HG02852 (cell line): ENCODE results near the gene PDIA5.

ENCODE experiments used
- ATAC-seq: cut with Tn5 transposase; IDR thresholded peaks from one replicate; pipeline ENCODE4 v1.9.1; 2021; ENCODE audit warnings: mild to moderate bottlenecking, moderate library complexity; ENCODE audit not compliant: unreplicated experiment

PDIA5 gene

DNA sequence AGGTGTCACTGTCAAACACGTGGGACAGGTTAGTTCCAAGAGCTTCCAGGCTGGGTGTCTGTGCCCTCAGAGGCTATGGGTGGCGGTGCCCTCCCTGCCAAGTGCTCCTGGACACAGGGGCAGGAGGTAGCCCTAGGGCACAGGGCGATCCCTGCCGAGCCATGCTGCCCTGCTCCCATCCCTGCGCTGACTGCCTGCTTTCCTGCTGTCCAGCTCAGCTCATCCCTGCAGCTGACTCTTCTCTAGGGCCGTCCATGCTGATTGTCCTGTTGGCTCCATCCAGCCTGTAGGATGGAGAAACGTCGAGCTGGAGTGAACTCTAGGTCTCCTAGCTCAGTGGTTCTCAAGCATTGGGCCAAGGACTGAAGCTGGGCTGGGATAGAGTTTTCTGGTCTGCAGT lies 3.7 kb downstream of the PDIA5 start:
- no peak for ATAC-seq

DNA sequence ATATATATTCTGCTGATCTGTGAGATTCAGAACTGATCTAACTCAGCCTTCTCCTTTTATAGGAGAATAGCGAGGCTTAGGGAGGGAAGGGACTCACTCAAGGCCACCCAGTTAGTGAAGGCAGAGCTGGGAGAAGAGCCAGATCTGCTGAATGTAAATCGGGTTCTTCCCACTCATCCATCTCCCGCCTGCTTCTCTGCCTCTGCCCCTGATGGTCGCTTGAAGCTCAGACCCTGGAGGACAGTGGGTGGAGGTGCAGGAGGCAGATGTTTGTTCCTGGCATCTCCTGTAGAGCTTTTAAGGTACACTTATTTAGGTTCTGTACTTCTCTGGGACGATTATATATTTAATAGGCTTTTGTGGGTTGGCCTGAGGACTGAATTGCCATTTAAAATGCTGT lies 4.3 kb downstream of the PDIA5 start:
- ATAC-seq: no peak

DNA sequence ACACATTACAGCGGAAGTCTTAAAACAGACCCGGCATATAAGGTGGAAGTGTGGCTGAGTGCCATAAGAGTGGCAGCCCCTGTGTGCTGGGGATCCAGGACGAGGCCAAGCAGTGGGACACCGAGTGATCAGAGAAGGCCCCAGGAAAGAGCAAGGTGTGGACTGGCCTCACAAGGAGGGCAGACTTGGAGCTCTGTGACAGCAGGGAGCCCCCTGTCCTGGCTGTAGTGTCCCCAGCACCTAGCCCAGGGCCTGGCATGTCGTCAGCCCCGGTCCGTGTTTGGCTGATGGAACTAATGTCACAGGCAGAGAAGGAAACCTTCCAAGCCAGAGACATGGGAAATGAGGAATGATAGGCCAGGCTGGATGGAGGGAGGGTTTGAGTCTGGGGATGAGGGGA lies 4.8 kb downstream of the PDIA5 start:
- ATAC-seq: no peak

DNA sequence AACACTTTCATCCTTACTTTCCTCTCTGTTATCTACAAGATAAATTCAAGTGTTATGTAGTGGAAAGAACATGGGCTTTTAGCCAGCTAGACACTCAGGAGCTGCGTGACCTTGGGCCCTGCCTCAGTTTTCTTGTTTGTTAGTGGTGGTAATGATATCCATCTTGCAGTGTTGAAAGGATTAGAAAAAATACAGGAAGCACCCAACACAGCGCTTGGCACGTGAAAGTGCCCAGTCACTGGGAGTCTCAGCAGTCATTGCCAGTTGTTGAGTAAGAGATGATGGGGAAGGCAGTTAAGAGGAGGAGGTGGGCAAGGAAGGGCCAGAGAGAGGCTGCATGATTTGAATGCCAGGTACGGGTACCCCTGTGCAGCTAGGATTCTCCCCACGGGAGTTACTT lies 5.3 kb downstream of the PDIA5 start:
- no peak for ATAC-seq

DNA sequence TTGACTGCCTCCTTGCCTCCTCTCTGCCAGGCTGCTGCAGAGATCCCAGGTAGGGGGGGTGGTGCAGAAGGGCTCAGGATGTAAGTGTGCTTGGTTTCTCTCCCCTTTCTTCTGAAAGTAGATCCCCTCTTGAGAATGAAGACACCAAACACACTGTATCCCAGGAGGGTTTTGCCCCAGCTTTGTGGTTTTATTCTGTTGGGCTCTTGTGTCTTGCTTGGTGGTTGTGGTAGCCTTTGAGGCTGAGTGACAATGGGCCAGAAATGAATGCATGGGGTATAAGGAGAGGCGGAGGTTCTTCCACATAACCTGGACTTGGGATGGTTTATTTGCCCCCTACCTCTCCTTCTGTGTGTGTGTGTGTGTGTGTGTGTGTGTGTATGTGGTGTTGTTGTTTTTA lies 5.7 kb downstream of the PDIA5 start:
- ATAC-seq: no peak

DNA sequence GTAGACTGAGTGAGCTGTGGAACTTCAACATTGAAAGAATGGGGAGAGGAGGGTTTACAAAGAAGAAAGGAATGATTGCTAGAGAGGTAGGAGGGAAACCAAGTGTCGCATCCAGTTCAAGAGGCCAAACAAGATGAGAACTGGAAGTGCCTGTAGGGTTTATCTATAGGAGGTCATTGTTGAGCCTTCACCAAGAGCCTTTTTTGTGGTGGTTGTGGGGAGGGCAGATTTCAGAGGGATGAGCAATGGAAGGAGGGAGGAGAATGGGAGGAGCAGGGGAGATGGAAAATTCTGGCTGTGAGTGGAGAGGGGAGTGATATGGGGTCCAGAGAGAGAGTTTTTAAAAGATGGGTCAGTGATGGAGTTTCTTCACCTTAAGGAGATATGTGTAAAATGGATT lies 8.5 kb downstream of the PDIA5 start:
- ATAC-seq: no peak

DNA sequence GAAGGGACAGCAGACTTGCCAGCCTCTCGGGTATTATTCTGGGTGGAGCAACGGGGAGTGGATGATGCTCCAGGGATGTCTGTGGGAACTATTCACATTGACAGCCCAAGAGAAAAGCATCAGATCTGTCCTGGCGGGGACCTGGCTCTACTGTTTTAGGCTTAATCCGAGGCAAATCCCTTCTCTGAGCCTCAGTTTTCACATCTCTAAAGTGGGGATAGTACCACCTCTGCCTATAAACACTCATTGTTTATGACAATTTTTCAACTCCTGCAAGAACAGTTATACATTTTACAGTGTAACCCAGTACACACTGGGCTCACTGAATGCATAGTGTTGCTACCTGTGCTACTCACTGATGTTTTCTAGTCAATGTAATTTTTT lies 9.3 kb downstream of the PDIA5 start:
- no peak for ATAC-seq

DNA sequence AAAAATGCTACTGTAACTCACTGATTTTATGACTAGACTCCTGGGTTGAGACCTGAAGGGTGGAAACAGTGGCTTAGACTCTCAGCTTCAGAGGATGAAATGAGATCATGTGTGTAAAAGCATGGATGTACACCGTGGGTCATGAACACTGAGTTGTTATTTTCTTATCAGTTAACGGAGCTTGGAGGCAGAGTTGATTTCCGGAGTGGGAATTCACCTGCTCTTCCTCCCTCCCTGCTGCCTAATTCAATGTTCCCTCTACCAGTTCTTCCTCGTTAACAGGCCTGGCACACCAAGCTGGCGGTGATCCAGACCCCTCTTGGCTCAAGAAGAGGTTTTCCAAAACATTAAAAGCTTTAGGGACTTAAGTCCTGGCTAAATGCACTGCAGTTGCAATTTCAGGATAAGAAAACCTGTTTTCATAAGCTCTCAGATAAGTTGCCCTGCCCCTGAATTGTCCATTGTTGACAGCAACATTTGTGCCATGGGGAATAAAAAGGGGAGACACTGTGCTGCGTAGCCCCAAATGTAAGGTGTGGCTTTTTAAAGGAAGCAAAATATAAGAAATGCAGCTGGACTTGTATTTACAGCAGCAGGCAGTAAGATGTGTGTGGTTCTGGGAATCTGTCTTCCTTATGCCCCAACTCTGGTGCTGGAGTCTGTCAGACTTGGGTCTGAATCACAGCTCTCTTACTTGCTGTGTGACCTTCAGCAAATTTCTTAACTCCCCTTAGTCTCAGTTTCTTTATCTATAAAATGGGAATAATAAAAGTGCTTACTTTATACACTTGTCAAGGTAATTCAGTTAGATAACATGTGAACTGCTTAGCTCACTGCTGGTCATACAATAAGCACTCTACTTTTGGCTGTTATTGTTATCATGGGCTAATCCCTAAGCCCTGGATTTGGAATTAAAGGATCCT lies 9.9 kb downstream of the PDIA5 start:
- no peak for ATAC-seq

DNA sequence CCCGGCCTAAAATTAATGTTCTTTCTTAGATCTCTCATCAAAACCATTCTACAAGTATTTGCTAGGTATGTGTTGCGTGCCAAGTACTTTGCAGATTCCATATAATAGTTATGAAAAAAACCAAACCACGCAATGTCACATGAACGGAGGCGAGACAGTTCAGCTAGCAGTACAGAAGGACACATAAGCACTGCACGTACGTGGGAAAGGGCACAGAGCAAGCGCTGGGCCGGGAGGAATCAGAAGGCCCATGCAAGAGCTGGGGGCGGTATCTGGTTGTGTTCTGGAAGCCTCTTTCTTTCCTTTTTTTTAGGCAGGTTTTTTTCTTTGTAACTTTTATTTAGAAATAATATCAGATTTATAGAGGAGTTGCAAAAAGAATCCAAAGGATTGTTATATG lies 11.3 kb downstream of the PDIA5 start:
- no peak for ATAC-seq

DNA sequence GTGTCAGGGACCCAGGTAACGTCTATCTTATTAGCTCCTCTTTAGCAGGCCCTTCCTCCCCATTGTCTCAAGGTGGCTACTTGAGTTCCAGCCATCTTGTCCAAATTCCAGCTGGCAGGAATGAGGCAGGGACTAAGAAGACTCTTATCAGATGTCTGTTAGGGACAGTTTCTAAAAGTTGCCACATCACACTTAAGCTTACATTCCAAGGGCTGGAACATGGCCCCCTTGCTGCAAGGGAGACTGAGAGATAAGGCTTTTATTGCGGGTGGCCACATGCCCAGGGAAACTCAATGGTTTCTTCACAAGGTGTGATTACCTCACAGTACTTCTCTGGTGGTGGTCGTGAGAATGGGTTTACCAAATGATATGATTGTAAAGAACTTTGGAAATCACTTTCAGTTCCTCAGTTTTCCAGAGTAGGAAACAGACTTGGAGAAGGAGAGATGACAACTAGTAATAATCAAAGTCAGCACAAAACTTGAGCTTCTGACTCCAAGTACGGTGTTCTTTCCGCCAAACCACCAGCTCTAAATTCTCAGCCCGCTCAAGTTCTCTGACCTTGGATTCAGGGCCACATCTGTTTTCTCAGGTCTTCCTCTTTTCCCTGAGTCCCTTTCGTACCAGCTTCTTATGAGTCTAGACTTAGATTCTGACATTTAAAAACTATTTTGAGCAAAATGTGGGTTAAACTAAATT lies 14.2 kb downstream of the PDIA5 start:
- ATAC-seq: no peak

DNA sequence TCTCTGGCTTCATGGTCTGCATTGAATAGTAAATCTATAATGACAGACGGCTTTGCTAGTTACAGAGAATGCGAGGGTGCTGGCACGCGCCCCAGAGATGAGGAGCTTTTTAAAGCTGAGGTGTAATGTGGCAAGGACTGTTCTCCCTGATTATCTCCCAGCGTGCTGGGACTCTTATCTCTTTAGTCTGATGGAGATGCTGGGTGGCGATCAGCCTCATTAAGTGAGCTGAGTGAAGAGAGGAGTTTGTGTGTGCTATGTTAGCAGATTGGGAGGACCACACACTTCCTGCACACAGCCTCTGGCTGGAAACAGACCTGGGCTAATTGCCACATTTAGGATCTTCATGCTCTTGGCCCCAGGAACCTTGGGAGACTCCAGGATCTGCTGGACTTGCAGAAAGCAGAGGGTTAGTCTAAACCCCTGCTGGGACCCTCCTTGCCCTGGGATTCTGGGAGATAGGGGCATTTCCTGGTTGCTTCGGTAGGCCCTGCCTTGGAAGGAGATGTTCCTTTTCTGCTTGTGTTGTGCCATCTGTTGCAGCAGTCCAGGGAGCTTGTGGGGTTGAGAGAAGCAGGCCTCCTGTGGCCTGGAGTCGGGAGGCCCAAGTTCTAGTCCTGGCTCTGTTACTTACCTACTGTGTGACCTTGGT lies 15.0 kb downstream of the PDIA5 start:
- no peak for ATAC-seq

DNA sequence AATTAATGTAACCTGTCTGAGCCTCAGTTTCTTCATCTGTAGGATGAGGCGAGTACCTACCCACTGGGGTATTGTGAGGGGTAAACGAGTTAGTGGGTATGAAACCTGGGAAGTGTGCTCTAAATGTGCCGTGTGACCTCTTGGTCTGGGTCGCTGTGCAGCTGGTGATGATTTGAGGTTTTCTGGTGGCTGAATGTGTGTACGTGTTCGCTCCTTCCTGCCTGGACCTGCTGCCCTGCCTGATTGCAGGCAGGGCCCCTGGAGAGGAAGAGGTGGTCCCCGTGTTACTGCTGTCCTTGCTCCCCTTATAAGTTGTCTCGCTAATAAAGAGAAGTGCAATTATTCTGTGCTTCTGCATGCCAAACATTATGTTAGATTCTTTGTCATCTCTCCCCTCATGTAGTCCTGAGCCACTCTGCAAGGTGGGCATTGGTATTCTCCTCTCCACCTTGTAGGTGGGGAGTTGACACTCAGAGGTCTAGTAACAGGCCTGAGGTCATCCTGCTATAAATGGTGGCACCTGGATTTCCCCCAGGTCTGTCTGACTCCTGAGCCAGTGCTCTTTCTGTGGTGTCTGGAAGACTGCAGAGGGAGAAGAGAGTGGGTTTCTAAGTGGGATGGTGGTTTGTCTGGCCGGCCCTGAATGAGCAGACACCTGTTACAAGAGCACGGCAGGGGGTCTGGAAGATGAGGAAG lies 15.7 kb downstream of the PDIA5 start:
- ATAC-seq: peak; percentile 65

DNA sequence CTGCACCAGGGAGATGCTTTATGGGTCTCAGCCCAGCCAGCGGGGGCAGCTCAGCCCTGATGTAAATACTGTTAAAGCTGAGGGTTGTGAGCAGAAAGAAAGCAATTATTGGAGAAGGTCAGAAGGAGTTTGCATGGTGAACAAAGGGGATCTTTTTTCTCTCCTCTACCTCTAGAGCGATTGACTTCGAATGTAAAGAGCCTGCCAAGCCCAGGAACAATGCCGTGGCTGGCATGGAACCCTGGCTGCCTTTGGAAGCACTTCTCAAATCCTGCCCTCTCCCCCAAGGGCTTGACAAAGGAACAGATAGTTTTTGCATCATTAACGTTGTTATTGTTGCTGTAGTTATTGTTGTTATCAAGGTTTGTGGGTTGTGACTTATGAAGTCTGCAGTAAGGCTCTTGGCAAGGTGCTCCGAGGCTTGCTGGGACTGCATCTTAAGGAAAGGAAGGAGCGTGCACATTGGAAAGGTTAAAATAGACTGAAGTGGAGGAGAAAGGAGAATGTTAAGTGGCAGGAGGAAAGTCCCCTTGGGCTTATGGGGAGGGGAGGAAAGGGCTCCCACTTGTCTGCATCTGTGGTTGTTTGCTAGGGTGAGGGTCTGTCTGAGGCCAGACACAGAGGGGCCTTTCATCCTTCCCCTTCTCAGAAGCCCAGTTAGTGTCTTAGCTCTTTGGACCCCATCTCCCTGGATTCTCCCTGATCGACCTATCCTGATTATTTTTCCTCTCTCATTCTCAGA lies 16.7 kb downstream of the PDIA5 start:
- no peak for ATAC-seq

DNA sequence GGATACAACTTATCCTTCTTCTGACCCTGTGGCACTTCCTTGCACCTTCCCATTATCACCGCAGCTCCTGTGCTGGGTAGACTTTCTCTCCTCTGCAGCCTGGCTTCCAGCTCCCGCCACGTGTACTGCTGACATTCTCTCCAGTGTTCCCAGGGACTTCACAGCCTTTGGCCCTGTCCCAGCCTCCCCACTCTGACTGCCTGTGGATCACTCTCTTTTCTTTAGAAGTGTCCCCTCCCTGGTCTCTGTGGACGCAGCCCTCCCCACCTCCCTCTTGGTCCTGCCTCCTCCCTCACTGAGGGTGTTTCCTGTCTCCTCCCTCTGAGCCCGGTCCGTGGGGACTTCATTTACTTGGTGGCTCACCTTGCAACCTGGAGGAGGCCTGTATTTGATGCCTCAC lies 17.4 kb downstream of the PDIA5 start:
- no peak for ATAC-seq

DNA sequence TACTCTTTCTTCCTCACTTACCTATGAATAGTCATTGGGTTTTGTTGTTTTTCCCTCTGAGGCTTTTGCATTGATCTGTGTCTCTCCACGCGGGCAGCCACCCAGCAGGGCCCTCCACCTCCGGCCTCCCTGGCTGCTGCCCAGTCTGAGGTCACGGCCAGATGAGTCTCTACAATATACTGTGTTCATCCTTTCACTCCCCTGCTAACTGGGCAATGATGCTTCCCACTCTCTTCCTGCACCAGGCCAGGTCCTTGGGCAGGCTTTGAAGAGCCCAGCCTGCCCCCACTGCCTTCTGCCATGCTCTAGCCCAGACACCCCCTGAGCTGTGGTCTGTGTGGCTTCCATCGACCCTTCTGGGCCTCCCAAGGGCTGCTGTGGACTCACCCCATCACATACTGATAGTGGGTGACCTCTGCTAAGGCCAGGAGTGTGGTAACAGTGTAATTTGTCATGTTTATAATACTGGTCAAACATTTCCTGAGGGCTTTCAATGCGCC lies 18.0 kb downstream of the PDIA5 start:
- ATAC-seq: no peak

DNA sequence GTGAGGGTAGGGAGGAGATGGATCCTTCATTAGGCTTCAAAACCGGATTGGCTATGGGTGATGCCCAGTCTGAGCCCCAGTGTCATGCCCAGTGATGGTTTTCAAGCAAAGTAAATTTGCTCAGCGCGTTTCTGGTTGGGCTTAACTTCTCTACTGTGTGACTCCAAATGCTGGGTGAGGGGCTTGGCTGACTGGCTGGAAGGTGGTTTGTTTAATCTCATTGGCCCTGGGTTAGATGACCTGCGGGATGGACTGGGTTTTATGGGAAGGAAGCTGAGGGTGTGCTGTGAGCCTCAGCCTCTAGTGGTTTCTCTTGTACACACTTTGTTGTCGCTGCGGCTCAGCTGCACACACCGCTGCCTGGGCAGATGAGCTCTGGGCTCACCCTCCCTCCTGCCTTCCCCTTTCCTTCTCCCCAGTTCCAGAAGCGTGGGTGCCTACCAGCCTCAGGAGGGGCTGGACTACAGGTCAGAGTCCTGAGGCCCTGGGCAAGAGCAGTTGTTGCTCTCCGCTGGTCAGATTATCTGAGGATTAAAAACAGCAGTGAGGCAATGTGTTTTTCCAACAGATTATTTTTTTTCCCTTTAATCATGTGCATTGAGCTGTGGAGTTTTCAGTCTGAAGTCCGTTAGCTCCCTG lies 18.6 kb downstream of the PDIA5 start:
- ATAC-seq: no peak

DNA sequence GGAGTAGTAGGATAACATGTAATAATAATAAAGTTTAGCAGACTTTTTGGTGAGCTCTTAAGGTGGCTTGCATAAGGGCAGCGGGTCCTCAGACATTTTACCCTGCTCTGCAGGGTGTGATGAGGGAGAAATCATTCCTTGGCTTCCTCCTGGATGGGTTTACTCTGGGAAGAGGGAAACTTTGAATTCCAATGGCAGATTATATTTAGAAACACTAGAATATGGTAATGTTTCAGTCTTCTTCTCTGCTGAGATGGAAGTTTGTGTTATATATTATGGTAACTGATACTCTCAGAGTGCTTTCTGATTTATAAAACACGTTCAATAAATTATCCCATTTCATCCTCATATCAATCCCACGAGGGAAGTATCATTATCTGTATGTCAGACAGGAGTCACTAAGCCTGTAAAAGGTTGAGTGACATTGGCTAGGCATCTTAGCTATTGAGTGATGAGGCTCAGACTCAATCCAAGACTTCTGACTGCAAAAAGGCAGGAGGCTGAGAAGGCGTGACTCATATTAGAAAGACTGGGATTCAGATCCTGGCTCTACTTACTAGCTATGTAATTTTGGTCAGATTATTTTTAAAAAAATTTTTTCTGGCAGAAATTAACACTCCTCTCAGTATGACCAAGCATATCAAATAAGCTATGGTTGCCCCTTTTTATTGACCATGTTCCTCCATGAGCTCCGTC lies 19.3 kb downstream of the PDIA5 start:
- ATAC-seq: no peak

DNA sequence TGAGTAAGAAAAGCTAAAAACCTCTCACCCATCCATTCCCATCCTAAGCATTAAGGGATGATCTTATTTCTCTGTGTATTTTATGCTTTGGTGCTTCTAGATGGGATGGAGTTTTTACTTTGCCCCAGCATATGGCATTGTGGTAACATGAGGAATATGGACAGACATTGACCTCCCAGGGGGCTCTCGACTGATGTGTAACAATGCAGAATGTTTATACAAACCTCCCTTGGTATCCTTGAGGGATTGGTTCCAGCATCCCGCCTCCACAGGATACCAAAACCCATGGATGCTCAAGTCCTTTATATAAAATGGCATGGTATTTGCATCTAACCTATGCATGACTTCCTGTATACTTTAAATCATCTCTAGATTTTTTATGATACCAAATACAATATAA lies 21.6 kb downstream of the PDIA5 start:
- no peak for ATAC-seq

DNA sequence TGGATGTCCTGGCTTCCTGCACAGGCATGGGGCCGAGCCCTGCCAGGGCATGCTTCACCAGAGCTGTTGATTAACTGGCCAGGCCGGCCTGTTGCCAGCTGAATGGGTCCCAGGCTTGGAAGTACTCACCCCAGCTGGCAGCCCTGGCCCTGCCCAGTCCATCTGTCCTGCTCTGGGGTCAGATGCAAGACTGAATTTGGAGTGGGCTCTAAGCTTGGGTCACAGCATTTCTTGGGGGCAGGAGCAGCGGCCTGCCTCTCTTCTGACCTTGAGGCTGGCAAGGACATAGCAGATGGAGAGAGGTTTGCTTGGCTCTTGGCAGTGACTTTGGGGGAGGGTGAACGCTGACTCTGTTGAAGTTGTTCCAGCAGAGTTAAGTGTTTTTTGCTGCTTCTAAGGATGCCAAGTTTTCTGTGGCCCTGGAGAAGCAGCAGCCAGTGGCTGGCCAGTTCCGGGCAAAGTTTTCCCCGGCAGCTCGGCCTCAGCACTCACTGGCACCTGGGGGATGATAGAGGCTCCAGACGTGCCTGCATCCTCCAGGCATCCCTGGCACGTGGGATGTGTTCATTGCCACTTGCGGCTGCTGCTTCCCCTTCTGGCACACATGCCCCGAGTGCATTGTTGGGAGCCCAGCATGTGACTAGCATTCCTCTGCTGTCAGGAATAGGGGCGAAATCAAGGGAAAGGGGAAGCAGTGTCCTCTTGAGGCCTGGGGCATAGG lies 22.9 kb downstream of the PDIA5 start:
- ATAC-seq: no peak
